GM23338 (cell line): ENCODE results near the gene OR1N2. TPM values are rescaled to one million over a fixed set of nuclear protein-coding genes. Genes with fewer than 3 reads are reported as not detected.

ENCODE experiments used
- ATAC-seq: fragments of 200-7000 bp; cut with Tn5 transposase; 3 replicates; pipeline ENCODE4 v1.9.1; 2020
- DNase-seq: peaks from one replicate; pipeline ENCODE4 v3.0.0-alpha.2; 2015; ENCODE audit warnings: low spot score
- H2AFZ ChIP-seq: fragments of 200-600 bp; sonication (generic); 2 replicates; pipeline ENCODE4 v1.8.0; 2016; ENCODE audit warnings: antibody characterized with exemption, mild to moderate bottlenecking, moderate library complexity
- H3F3A ChIP-seq: fragments of 200-600 bp; sonication (generic); replicated peaks from 2 replicates; pipeline ENCODE4 v1.8.0; 2017; ENCODE audit warnings: antibody characterized with exemption, mixed run types, low read depth
- H3K27ac ChIP-seq: fragments of 200-600 bp; sonication (generic); 2 replicates; pipeline ENCODE4 v1.6.1; 2016; ENCODE audit warnings: low read depth
- H3K27me3 ChIP-seq: fragments of 200-600 bp; sonication (generic); 2 replicates; pipeline ENCODE4 v1.8.0; 2016; ENCODE audit warnings: mild to moderate bottlenecking, mixed run types, moderate library complexity; ENCODE audit not compliant: insufficient read depth
- H3K36me3 ChIP-seq: fragments of 200-600 bp; sonication (generic); 2 replicates; pipeline ENCODE4 v1.8.0; 2016; ENCODE audit warnings: mild to moderate bottlenecking; ENCODE audit not compliant: insufficient read depth
- H3K4me1 ChIP-seq: fragments of 200-600 bp; sonication (generic); 2 replicates; pipeline ENCODE4 v1.8.0; 2016; ENCODE audit warnings: mild to moderate bottlenecking, moderate library complexity; ENCODE audit not compliant: insufficient read depth
- H3K4me2 ChIP-seq: fragments of 200-600 bp; sonication (generic); 2 replicates; pipeline ENCODE4 v1.7.1; 2017; ENCODE audit warnings: mixed run types
- H3K4me3 ChIP-seq: fragments of 200-600 bp; sonication (generic); 2 replicates; pipeline ENCODE4 v1.6.1; 2016; ENCODE audit warnings: mixed run types
- H3K79me2 ChIP-seq: fragments of 200-600 bp; sonication (generic); replicated peaks from 2 replicates; pipeline ENCODE4 v1.8.0; 2017; ENCODE audit warnings: mild to moderate bottlenecking; ENCODE audit not compliant: insufficient read depth
- H3K9me2 ChIP-seq: fragments of 200-600 bp; sonication (generic); 2 replicates; pipeline ENCODE4 v1.8.0; 2017; ENCODE audit not compliant: insufficient read depth
- H4K20me1 ChIP-seq: fragments of 200-600 bp; sonication (generic); replicated peaks from 2 replicates; pipeline ENCODE4 v1.8.0; 2017; ENCODE audit warnings: mild to moderate bottlenecking; ENCODE audit not compliant: insufficient read depth
- H3K27ac Mint-ChIP-seq: 2 replicates; pipeline ENCODE4 v1.8.0; 2020; ENCODE audit warnings: inconsistent platforms, mild to moderate bottlenecking, moderate library complexity, mixed read lengths
- H3K27me3 Mint-ChIP-seq: 3 replicates; pipeline ENCODE4 v1.8.0; 2022; ENCODE audit warnings: low read depth, mild to moderate bottlenecking, moderate library complexity, mixed read lengths, inconsistent platforms; ENCODE audit not compliant: insufficient read depth, poor library complexity
- H3K36me3 Mint-ChIP-seq: 3 replicates; pipeline ENCODE4 v1.8.0; 2021; ENCODE audit warnings: low read depth, mild to moderate bottlenecking, inconsistent platforms, moderate library complexity, mixed read lengths
- H3K4me1 Mint-ChIP-seq: 3 replicates; pipeline ENCODE4 v1.8.0; 2020; ENCODE audit warnings: mild to moderate bottlenecking, inconsistent platforms, mixed read lengths
- H3K4me3 Mint-ChIP-seq: 3 replicates; pipeline ENCODE4 v1.8.0; 2021; ENCODE audit warnings: moderate library complexity, mild to moderate bottlenecking, inconsistent platforms, mixed read lengths
- H3K9me3 Mint-ChIP-seq: 3 replicates; pipeline ENCODE4 v1.8.0; 2020; ENCODE audit warnings: moderate library complexity, mild to moderate bottlenecking, inconsistent platforms, mixed read lengths
- EZH2phosphoT487 ChIP-seq: fragments of 200-600 bp; sonication (generic); IDR thresholded peaks from one replicate; pipeline ENCODE4 v1.8.1; 2018; ENCODE audit warnings: antibody characterized with exemption; ENCODE audit not compliant: unreplicated experiment
- JUNB ChIP-seq: IDR thresholded peaks from one replicate; pipeline ENCODE4 v1.6.1; 2016; ENCODE audit warnings: antibody characterized with exemption; ENCODE audit not compliant: unreplicated experiment
- ZNF114 ChIP-seq: fragments of 250-450 bp; sonication (Bioruptor Pico); IDR thresholded peaks from 2 replicates; pipeline ENCODE4 v1.5.0; 2020; ENCODE audit warnings: mild to moderate bottlenecking, moderate library complexity
- ZNF331 ChIP-seq: fragments of 250-450 bp; sonication (Bioruptor Pico); IDR thresholded peaks from 2 replicates; pipeline ENCODE4 v1.5.0; 2020; ENCODE audit warnings: low read depth, mild to moderate bottlenecking, moderate library complexity
- polyA plus RNA-seq: library from polyadenylated mRNA; unstranded; fragments of >200 nt; fragmentation: Nextera tagmentation; extraction: Ambion mirVana; gene quantifications from 2 replicates; pipeline ENCODE4 v1.2.1, GENCODE V29; 2016
- total RNA-seq: library from RNA; depleted of rRNA; stranded (reverse); fragments of >200 nt; shearing (Covaris generic); gene quantifications from 2 replicates; pipeline ENCODE4 v1.2.3, GENCODE V29; 2014
- TF ChIP-seq, protein P1 (sequence below): fragments of 250-450 bp; sonication (Bioruptor Pico); IDR thresholded peaks from 2 replicates; pipeline ENCODE4 v1.5.0; 2020; ENCODE audit warnings: mild to moderate bottlenecking, moderate library complexity
- TF ChIP-seq, protein P2 (sequence below): IDR thresholded peaks from one replicate; pipeline ENCODE4 v1.6.1; 2018; ENCODE audit warnings: antibody characterized with exemption; ENCODE audit not compliant: unreplicated experiment

Gene OR1N2
- total and polyA plus RNA-seq, 2 experiments from 2014 or later: not detected

DNA sequence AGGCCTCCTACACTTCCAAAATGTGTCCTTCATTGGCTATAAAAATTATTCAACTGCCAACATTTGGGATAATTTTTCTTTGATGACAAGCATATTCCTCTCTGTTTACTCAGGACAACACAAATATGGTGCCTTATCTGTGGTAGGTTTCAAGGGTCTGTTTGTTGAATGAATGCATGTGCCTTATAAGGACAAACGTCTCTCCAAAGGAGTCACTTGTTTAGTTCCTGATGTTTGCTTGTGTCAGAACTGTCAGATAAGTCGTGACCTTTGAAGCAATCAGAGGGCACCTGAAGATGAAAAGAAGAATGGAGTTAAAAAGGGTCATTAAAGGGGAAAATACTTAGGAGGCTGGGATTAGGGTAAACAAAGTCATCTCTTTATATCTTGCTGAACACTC lies 45.9 kb upstream of the OR1N2 start:
- no peak overlapping the region for H3K4me2 ChIP-seq
- DNase-seq (no peak), ATAC-seq (no peak)
- H3F3A ChIP-seq: no peaks in the 10 kb centered on the region
- no peak overlapping the region for H3K27ac ChIP-seq
- H4K20me1 ChIP-seq: no peaks in the 10 kb centered on the region
- Mint-ChIP-seq H3K4me1 (no peaks in the 10 kb centered on the region), H3K36me3 (peaks cover 9% of the 10 kb centered on the region), H3K4me3 (no peak overlapping the region), H3K27ac (no peak overlapping the region), H3K9me3 (peaks cover 43% of the 10 kb centered on the region), H3K27me3 (peaks cover 2% of the 10 kb centered on the region)
- no peaks in the 10 kb centered on the region for H3K4me1 ChIP-seq
- no peak overlapping the region for H2AFZ ChIP-seq
- no peaks in the 10 kb centered on the region for H3K36me3 ChIP-seq
- 0 out of 2 replicates have a peak, but pooled peaks cover 2% of the 10 kb centered on the region for H3K27me3 ChIP-seq
- H3K4me3 ChIP-seq: no peak overlapping the region
- no peaks in the 10 kb centered on the region for H3K9me2 ChIP-seq
- no peaks in the 10 kb centered on the region for H3K79me2 ChIP-seq
- no peak for TF ChIP-seq ZNF331 (CRISPR knock-in tag)
- TF ChIP-seq, protein P1, sequence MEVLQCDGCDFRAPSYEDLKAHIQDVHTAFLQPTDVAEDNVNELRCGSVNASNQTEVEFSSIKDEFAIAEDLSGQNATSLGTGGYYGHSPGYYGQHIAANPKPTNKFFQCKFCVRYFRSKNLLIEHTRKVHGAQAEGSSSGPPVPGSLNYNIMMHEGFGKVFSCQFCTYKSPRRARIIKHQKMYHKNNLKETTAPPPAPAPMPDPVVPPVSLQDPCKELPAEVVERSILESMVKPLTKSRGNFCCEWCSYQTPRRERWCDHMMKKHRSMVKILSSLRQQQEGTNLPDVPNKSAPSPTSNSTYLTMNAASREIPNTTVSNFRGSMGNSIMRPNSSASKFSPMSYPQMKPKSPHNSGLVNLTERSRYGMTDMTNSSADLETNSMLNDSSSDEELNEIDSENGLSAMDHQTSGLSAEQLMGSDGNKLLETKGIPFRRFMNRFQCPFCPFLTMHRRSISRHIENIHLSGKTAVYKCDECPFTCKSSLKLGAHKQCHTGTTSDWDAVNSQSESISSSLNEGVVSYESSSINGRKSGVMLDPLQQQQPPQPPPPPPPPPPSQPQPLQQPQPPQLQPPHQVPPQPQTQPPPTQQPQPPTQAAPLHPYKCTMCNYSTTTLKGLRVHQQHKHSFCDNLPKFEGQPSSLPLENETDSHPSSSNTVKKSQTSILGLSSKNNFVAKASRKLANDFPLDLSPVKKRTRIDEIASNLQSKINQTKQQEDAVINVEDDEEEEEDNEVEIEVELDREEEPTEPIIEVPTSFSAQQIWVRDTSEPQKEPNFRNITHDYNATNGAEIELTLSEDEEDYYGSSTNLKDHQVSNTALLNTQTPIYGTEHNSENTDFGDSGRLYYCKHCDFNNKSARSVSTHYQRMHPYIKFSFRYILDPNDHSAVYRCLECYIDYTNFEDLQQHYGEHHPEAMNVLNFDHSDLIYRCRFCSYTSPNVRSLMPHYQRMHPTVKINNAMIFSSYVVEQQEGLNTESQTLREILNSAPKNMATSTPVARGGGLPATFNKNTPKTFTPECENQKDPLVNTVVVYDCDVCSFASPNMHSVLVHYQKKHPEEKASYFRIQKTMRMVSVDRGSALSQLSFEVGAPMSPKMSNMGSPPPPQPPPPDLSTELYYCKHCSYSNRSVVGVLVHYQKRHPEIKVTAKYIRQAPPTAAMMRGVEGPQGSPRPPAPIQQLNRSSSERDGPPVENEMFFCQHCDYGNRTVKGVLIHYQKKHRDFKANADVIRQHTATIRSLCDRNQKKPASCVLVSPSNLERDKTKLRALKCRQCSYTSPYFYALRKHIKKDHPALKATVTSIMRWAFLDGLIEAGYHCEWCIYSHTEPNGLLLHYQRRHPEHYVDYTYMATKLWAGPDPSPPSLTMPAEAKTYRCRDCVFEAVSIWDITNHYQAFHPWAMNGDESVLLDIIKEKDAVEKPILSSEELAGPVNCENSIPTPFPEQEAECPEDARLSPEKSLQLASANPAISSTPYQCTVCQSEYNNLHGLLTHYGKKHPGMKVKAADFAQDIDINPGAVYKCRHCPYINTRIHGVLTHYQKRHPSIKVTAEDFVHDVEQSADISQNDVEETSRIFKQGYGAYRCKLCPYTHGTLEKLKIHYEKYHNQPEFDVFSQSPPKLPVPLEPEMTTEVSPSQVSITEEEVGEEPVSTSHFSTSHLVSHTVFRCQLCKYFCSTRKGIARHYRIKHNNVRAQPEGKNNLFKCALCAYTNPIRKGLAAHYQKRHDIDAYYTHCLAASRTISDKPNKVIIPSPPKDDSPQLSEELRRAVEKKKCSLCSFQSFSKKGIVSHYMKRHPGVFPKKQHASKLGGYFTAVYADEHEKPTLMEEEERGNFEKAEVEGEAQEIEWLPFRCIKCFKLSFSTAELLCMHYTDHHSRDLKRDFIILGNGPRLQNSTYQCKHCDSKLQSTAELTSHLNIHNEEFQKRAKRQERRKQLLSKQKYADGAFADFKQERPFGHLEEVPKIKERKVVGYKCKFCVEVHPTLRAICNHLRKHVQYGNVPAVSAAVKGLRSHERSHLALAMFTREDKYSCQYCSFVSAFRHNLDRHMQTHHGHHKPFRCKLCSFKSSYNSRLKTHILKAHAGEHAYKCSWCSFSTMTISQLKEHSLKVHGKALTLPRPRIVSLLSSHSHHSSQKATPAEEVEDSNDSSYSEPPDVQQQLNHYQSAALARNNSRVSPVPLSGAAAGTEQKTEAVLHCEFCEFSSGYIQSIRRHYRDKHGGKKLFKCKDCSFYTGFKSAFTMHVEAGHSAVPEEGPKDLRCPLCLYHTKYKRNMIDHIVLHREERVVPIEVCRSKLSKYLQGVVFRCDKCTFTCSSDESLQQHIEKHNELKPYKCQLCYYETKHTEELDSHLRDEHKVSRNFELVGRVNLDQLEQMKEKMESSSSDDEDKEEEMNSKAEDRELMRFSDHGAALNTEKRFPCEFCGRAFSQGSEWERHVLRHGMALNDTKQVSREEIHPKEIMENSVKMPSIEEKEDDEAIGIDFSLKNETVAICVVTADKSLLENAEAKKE: no peak
- TF ChIP-seq ZNF114 (CRISPR knock-in tag): no peak
- no peak for TF ChIP-seq EZH2phosphoT487
- no peak for TF ChIP-seq JUNB
- TF ChIP-seq, protein P2, sequence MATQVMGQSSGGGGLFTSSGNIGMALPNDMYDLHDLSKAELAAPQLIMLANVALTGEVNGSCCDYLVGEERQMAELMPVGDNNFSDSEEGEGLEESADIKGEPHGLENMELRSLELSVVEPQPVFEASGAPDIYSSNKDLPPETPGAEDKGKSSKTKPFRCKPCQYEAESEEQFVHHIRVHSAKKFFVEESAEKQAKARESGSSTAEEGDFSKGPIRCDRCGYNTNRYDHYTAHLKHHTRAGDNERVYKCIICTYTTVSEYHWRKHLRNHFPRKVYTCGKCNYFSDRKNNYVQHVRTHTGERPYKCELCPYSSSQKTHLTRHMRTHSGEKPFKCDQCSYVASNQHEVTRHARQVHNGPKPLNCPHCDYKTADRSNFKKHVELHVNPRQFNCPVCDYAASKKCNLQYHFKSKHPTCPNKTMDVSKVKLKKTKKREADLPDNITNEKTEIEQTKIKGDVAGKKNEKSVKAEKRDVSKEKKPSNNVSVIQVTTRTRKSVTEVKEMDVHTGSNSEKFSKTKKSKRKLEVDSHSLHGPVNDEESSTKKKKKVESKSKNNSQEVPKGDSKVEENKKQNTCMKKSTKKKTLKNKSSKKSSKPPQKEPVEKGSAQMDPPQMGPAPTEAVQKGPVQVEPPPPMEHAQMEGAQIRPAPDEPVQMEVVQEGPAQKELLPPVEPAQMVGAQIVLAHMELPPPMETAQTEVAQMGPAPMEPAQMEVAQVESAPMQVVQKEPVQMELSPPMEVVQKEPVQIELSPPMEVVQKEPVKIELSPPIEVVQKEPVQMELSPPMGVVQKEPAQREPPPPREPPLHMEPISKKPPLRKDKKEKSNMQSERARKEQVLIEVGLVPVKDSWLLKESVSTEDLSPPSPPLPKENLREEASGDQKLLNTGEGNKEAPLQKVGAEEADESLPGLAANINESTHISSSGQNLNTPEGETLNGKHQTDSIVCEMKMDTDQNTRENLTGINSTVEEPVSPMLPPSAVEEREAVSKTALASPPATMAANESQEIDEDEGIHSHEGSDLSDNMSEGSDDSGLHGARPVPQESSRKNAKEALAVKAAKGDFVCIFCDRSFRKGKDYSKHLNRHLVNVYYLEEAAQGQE: no peak
